Stimulated activated CD4-positive, alpha-beta T cell treated with anti-CD3 and anti-CD28 coated beads, Interleukin-2, amount 100 ng/mL, for 24 hours (primary cell): ENCODE data around the gene ZNF570.

Experiments used
- DNase-seq, 2 donors: peaks; one replicate each; pipeline ENCODE4 v3.0.0-alpha.2; 2020

The ZNF570 gene

GRCh38 chr19:37468961-37469777 lies at the start of gene ZNF570:
ZNF570 (plus strand) TSS chr19:37469356; CDS start chr19:37470355, 999 bp downstream.
- peak; percentile 86 to 88 for DNase-seq

- DNase-seq, result no peak
These were observed 16.5 kb upstream of the ZNF570 start for GRCh38 chr19:37452500-37453245.

GRCh38 chr19:37466277-37466797 lies 2.8 kb upstream of the ZNF570 start:
- DNase-seq, result no peak

GRCh38 chr19:37466798-37467607 lies 2.2 kb upstream of the ZNF570 start, which contains the start of gene ZNF569:
ZNF569 (minus strand) TSS chr19:37467444; CDS start chr19:37444921, 22,523 bp downstream.
- peak; percentile 82 to 87 for DNase-seq

GRCh38 chr19:37467608-37468090 lies 1.5 kb upstream of the ZNF570 start:
- DNase-seq, result no peak

- DNase-seq, result no peak
These were observed 1.1 kb downstream of the ZNF570 start for GRCh38 chr19:37470216-37470615.

GRCh38 chr19:37472165-37472564 lies 3.0 kb downstream of the ZNF570 start:
- no peak for DNase-seq

- DNase-seq, result no peak
These were observed 15.4 kb downstream of the ZNF570 start for GRCh38 chr19:37484406-37485168.

- DNase-seq, result no peak
These were observed 23.1 kb downstream of the ZNF570 start for GRCh38 chr19:37492213-37492612.

GRCh38 chr19:37505958-37506386 lies 36.8 kb downstream of the ZNF570 start:
- no peak for DNase-seq

- DNase-seq, result peak; percentile 78 to 82
These were observed 37.4 kb downstream of the ZNF570 start, which contains the start of gene ZNF793 for GRCh38 chr19:37506387-37507166. ZNF793 (plus strand) TSS chr19:37506939; CDS start chr19:37523440, 16,501 bp downstream.

GRCh38 chr19:37507167-37507464 lies 38.0 kb downstream of the ZNF570 start:
- DNase-seq, result no peak

- DNase-seq, result no peak
These were observed 42.0 kb downstream of the ZNF570 start for GRCh38 chr19:37511186-37511585.

GRCh38 chr19:37511821-37512220 lies 42.7 kb downstream of the ZNF570 start:
- DNase-seq, result no peak

GRCh38 chr19:37513397-37513796 lies 44.2 kb downstream of the ZNF570 start:
- no peak for DNase-seq

- no peak for DNase-seq
These were observed 50.7 kb downstream of the ZNF570 start for GRCh38 chr19:37519890-37520289.

- no peak for DNase-seq
These were observed 68.3 kb downstream of the ZNF570 start for GRCh38 chr19:37537391-37537947.
